HG03175 (cell line): Measurements from ENCODE around the gene YJEFN3.
A peak's percentile ranks its signal among the peaks of the same experiment; 100 is the strongest.

Experiments
- ATAC-seq: cut with Tn5 transposase; IDR thresholded peaks from one replicate; pipeline ENCODE4 v1.9.1; 2021; ENCODE audit warnings: mild to moderate bottlenecking, moderate library complexity; ENCODE audit not compliant: unreplicated experiment

The YJEFN3 gene

DNA sequence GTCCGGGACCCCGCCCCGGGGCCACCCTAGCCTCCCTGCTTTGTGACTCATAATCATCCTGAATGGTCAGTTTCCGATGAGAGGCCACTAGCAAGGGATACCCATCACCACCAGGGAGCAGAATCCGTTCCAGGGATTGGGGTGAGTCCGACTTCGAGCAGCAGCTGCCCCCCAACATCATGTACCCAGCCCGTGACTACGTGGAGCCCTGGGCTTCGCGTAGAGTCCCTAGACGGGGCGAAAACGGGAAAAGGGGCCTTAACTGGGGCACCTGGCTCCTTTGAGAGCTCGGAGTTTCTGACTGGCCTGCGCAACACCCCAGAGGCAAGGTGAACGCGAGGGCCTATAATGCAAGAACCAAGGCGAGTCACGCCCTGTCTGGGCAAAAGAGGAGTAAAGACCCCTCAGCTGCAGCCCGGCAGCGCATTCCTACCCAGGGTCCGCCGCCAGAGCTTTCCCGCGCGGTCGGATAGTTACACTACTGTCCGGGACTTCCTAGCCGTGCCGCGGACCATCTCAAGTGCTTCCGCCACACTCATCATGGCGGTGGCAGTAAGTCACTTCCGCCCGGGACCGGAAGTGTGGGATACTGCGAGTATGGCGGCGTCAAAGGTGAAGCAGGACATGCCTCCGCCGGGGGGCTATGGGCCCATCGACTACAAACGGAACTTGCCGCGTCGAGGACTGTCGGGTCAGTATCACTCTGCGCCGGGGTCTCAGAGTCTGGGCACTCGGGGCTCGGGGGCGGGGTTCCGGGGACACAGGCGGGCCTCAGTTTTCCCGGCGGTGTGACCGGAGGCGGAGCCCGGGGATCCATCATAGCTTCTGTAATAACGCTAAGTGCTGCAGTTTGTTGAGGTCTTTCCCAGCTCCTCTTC lies 12.8 kb upstream of the YJEFN3 start, which contains the start of gene NDUFA13:
Gene NDUFA13, plus strand, starts transcription at position 584 of the 878 bp plus-strand sequence. Its CDS starts 14 bp downstream, at position 598.
- ATAC-seq, result peak; percentile 85

DNA sequence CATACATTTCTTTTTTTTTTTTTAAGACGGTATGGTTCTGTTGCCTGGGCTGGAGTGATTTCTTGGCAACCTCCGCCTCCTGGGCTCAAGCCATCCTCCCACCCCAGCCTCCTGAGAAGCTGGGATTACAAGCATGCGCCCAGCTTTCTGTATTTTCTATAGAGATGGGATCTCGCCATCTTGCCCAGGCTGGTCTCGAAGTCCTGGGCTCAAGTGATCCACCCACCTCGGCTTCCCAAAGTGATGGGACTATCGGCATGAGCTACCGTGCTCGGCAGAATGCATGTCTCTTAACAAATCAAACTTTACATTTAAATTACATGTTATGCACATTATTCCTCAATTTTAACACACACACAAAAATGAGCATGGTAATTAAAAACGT lies 11.5 kb upstream of the YJEFN3 start:
- ATAC-seq, result no peak

DNA sequence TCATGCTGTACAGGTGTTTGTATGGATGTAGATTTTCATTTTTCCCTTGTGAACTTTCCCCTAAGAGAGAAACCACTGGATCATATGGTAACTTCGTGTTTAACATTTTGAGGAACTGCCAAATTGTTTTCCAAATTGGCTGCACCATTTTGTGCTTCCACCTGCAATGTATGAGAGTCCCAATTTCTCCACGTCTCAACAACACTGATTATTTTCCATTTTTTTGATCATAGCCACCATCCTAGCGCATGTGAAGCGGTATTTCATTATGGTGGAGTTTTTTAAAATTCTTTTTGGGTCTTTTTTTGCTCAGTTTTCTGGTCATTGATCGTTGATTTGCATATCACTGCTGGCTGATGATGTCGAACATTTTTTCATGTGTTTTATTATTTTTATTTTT lies 7.7 kb upstream of the YJEFN3 start:
- no peak for ATAC-seq

DNA sequence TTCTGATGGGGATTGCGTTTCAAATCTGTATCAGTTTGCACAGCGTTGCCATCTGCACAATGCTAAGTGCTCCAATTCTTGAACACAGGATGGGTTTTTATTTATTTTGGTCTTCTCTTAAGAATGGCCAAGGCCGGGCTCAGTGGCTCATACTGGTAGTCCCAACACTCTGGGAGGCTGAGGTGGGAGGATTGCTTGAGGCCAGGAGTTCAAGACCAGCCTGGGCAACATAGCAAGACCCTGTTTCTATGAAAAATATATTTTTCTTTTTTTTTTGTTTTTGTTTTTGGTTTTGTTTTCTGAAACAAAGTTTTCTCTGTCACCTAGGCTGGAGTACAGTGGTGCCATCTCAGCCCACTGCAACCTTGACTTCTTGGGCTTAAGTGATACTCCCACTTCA lies 5.5 kb upstream of the YJEFN3 start:
- ATAC-seq, result no peak

DNA sequence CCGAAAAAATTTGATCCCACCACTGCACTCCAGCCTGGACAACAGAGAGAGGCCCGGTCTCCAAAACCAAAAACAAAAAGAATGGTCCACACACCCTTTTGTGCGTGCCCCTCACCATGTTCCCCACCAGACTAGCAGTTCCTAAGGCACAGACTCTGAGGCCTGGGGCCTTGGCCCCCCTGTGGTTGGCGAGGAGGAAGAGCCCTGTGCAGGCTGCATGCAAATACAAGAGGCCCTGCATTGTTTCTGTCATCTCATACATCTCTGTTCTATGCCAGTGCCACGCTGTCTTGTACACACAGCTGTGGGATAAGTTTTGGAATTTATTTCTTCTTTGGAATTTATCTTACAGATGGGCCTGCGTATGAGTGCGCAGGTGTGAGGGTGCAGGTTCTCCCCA lies 4.7 kb upstream of the YJEFN3 start:
- no peak for ATAC-seq

DNA sequence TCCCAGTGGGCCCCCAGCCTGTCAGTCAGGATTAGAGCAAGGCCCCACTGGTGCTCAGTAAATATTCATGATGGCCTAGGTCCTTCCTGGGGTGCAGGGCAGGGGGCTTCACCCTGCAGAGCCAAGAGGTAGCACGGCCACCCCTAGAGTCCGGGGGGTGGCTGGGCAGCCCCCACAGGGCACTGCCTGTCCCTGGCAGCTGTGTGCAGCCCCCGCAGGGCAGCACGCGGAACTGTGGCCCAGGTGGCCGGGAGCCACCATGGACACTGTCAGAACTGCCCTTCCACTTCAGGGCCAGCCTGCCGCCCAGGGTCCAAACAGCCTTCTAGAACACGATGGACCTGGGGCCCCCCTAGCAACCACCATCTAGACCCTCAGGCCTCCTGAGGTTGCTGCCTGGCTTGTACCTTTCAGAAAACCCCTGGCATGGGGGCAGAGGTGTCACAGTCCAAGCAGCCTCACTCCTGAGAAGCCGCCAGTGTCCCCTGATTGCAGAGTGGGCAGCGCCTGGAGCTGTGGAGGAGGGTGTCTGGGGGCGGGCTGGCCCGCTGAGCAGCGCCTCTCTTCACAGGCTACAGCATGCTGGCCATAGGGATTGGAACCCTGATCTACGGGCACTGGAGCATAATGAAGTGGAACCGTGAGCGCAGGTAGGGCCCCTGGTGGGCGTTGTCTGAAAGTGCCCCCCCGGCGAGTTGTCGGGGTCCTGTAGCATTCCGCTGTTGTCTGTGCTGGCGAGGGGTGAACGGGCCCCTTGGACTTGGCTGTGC lies 2.9 kb upstream of the YJEFN3 start:
- no peak for ATAC-seq

DNA sequence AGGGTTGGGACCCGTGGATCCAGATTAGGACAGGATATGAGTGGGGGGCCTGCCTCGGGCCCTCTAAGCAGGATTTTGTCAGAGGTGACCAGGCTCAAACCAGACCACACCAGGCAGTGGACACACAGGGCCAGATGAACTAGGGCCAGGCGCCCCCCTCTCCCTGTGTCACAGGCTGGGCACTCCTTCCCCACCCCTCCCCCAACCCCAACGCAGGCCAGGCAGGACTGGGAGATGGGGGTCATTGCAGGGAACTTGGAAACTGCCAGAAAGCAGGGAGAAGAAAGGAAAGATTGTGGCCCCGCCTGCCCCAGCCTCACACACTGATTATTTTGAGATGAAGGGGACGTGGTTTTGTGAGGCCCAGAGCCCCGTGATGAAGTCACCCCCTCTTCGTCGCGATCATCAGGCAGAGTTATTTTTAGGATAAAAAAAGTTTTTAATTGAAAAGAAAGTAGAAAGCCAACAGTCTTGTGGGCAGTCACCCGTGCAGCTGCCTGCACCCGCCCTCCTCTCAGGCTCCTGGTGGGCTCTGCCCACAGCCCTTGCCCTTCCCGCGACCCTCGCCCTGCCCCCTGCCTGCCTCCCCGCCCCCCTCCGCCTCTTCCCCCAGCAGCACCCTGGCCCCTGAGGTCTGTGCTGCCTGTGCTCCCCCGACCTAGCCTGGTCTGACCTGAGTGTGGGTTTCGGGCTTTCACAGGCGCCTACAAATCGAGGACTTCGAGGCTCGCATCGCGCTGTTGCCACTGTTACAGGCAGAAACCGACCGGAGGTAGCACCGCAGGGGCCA lies 1.9 kb upstream of the YJEFN3 start:
- no peak for ATAC-seq

DNA sequence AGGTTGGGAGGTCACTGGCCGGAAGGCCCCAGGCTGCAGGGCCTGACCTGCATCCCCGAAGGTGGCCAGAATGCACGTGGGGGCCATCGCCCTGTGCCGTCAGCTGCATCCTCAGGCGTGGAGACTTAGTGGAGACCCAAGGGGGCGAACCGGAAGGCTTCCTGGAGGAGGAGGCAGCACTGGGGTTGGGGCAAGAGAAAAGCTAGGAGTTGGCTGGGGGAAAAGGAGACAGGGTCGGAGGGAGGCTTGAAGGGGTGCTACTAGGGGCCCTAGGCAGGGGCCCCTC lies 1.4 kb upstream of the YJEFN3 start:
- no peak for ATAC-seq

DNA sequence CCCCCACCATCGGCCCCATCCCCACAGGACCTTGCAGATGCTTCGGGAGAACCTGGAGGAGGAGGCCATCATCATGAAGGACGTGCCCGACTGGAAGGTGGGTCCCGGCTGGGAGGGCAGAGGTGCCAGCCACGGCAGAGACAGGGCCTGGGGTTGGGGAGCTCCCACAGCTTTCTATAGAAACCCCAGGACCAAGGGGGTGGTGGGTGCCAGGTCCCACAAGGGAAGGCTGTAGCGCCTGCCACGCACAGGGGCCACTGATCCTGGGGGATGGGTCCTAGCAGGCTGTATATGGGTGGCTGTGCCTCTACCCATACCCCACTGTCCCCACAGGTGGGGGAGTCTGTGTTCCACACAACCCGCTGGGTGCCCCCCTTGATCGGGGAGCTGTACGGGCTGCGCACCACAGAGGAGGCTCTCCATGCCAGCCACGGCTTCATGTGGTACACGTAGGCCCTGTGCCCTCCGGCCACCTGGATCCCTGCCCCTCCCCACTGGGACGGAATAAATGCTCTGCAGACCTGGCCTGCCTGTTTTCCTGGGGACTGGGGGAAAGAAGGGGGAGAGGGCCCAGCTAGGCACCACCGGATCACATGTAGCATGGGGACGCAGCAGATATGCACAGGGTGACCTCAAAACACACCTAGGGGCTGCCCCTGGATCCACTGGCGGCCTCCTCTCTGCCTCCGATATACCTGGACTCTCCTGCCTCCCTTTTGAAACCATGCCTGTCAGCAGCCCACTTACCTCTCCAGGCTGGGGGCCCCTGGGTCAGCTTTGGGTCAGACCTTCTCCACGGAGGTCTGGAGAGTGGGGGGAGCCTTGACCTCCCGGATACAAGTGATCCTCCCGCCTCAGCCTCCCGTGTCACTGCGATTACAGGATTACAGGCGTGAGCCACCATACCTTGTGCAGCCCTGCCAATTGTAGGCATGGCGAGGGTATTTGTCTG lies 761 bp upstream of the YJEFN3 start:
- ATAC-seq, result no peak

DNA sequence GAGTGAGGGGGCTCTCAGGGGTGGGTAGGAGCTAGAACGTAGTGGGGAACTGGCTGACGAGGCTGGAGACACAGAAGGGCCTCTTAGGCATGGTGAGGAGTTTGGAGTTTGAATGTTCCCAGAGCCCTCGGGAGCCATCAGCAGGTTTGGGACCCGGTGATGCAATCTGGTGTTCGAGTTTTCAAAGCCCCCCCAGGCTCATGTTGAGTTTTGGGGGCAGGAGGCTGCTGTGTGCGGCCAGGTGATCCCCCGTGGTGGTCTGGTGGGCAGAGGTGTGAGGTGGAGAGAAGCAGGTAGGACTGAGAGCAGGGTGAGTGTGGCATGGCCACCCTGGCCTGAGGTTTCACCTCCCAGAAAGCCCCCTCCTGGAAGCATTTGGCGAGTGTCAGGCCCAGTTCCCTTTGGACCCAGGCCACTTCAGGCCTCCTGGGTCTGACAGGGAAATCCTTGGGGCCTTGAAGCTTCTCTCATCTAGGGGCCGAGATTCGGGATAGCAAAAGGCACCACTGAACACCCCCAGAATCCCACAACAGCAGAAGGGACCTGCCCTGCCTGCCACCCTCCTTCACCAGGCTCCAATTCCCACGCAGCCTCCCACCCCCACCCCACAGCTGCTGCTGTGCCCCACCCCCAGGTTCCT lies 1.2 kb downstream of the YJEFN3 start:
- no peak for ATAC-seq

DNA sequence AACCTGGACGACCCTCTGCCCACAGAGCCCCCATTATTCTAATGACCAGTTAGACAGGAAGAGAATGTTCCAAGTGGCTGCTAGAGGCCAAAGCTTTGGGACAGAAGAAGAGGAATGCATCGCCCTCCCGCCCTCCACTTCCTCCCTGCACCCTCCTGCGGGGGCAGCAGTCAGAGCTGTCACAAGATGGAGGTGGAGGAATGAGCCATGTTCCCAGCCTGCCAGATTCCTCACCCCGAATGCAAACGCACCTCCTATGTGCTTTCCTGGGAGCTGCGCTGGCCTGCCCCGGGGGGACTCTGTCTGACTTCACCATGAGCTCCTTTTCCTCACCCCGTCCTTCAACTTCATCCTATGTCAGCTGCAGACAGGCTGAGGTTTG lies 1.7 kb downstream of the YJEFN3 start:
- no peak for ATAC-seq

DNA sequence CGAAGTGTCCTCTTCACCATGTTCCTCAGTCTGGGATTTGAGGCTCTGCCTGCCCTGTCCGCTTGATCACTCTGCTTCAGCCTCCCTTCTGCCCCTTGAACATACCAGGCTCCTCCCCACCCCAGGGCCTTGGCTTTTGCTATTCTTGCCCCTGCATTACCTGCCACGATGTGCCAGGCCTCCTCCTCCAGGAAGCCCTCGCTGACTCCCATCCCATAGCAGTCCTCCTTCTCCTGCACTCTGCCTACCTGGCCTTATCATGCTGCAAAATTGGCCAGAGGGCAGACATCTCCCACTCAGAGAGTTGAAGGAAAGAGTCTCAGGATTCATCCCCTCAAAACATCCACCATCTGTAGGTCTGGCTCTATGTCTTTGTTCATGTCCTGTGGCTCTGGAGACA lies 2.2 kb downstream of the YJEFN3 start:
- ATAC-seq, result no peak

DNA sequence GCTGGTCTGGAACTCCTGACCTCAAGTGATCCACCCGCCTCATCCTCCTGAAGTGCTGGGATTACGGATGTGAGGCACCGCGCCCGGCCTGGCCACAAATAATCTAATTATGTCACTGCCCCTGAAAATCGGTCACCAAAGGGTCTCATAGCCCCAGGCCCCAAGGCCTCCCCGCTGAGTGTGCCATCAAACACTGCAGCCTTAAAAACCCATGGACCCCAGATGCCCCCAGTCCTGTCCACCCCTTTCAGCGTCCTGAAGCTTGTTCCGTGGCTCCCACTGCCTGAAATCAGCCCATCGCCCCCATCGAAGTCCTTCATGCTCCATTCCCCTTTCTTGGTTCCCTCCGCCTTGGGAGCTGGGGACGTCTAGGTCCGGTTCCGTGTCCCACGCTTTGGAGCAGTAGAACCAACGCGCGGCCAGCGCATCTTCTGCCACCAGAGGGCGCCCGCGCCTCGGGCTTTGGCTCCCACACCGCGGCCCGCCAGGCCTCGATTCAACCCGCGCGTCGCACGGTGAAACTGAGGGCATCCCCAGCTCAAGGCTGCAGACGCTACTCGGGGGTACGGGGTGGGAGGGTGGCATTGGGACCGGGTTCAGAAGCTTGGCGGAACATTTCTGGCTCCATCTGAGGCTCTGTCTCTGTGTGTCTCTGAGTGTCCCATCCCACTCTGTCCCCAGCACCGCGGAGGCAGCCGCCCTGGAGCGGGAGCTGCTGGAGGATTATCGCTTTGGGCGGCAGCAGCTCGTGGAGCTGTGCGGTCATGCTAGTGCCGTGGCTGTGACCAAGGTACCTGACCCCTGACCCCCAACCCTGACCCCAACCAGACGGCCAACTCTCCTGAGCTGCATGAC lies 3.5 kb downstream of the YJEFN3 start:
- ATAC-seq, result no peak

DNA sequence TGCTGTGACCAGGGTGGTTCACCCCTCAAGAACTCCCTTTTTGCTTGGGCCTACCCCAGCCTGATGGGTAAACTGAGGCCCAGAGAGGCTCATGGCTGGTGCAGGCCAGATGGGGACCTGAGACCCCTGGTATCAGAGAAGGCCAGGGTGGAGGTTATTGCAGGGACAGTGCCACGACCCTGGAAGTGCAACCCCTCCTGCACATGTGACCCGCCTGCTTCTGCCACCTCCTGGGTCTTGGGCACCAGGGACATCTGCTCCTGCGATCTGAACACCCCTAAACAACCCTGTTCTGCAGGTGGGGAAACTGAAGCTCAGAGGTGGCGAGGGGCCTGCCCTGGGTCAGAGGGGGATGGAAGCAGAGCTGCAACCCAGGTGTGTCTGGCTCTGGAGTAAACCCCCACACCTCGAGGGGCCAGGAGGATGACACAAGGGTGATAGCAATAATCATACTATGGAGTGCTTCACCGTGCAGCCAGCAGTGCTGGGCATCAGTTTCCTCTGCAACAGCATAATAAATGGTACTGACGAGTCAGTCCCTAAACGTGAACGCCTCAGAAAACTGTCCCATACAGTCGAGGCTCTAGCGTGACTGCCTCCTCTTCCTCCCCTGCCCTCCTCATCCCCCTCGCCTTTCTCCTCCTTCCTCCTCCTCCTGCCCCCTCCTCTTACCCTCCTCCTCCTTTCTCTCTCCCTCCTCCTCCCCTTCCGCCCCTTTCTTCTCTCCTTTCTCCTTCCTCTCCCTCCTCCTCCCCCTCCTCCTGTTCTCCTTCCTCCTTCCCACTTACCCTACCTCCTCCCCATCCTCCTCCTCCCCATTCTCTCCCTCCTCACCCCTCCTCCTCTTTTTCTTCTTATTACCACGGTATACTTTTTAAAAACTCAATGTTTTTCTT lies 4.3 kb downstream of the YJEFN3 start:
- no peak for ATAC-seq

DNA sequence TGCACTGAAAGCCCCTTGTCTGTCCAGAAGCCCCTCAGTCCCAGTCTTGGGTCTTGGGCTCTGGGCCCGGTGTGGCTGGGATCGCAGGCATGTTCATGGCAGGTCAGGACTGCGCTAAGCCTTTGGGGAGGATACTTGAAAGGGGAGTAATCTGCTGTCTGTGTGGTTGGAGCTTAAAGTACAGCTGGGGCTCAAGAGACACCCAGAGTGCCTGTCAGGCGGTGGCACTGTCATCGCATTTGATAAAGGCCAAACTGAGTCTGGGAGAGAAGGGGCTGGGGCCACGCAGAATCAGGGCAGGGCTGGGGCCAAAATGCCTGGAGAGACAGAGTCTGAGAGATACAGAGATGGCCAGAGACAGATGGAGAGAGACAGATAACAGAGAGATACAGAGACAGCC lies 5.1 kb downstream of the YJEFN3 start:
- ATAC-seq, result no peak

DNA sequence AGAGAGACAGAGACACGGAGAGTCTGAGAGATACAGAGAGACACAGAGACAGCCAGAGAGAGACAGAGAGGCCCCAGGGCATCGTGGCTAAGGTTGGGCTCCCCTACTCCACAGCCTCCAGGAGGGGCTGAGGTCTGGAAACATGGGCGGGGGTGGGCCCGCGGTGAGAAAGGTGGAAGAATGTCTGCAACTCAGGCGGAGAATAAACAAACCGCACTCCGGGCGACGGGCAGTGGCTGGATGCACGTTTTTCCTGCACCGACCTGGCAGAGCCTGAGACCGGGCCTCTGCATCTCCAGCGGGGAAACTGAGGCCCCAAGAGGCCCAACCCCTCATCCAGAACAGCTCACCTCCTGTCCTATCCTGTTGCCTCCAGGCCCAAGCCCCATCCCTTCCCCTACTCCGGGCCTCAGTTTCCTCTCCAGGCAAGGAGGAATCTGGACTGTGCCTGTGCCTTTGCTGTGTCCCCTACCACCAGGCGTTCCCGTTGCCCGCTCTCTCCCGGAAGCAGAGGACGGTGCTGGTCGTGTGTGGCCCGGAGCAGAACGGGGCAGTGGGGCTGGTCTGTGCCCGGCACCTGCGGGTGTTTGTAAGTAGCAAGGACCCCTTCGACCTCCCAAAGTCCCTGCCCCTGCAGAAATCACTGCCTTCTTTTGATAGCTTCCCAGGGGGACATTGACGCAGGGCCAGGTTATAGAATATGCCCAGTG lies 6.0 kb downstream of the YJEFN3 start:
- ATAC-seq, result no peak
